Measurements from ENCODE around the gene PDZK1IP1.
"Not testable (repeated sequence)": the region's sequence is repeated elsewhere in the genome, so short reads cannot be mapped to it uniquely, and the experiment has no call there.

PDZK1IP1 gene

GRCh38 chr1:47181955-47182675, 7.7 kb downstream of the PDZK1IP1 start:
- no peak for DNase-seq (ENCODE audit: low read depth in 2 of 3, low spot score in 1 of 3)

GRCh38 chr1:47181095-47181954, 8.5 kb downstream of the PDZK1IP1 start:
- no peak for DNase-seq (ENCODE audit: low read depth in 2 of 3, low spot score in 1 of 3)

GRCh38 chr1:47180603-47181094, 9.2 kb downstream of the PDZK1IP1 start:
- DNase-seq (ENCODE audit: low read depth in 2 of 3, low spot score in 1 of 3), result no peak

- DNase-seq (ENCODE audit: low read depth in 2 of 3, low spot score in 1 of 3), result no peak
Observed at GRCh38 chr1:47179988-47180563, 9.8 kb downstream of the PDZK1IP1 start.

- DNase-seq (ENCODE audit: low read depth in 2 of 3, low spot score in 1 of 3), result peak; percentile 76 to 80 (median 77)
Observed at GRCh38 chr1:47179017-47179987, 10.5 kb downstream of the PDZK1IP1 start.

GRCh38 chr1:47178654-47179016, 11.2 kb downstream of the PDZK1IP1 start:
- DNase-seq (ENCODE audit: low read depth in 2 of 3, low spot score in 1 of 3), result no peak

GRCh38 chr1:47178020-47178419, 11.8 kb downstream of the PDZK1IP1 start:
- no peak for DNase-seq (ENCODE audit: low read depth in 2 of 3, low spot score in 1 of 3)

- peak; percentile 19 to 66 (median 23) for DNase-seq (ENCODE audit: low read depth in 2 of 3, low spot score in 1 of 3)
Observed at GRCh38 chr1:47175227-47175934, 14.5 kb downstream of the PDZK1IP1 start.

GRCh38 chr1:47174656-47175020, 15.2 kb downstream of the PDZK1IP1 start:
- DNase-seq (ENCODE audit: low read depth in 2 of 3, low spot score in 1 of 3), result no peak

- no peak for DNase-seq (ENCODE audit: low read depth in 2 of 3, low spot score in 1 of 3)
Observed at GRCh38 chr1:47172782-47173181, 17.1 kb downstream of the PDZK1IP1 start.

- DNase-seq (ENCODE audit: low read depth in 2 of 3, low spot score in 1 of 3), result no peak
Observed at GRCh38 chr1:47164552-47164951, 25.3 kb downstream of the PDZK1IP1 start.

- DNase-seq (ENCODE audit: low read depth in 2 of 3, low spot score in 1 of 3), result no peak
Observed at GRCh38 chr1:47161298-47162040, 28.4 kb downstream of the PDZK1IP1 start.

- DNase-seq (ENCODE audit: low read depth in 2 of 3, low spot score in 1 of 3), result no peak
Observed at GRCh38 chr1:47160716-47161115, 29.1 kb downstream of the PDZK1IP1 start.

- not testable (repeated sequence) for DNase-seq (ENCODE audit: low read depth in 2 of 3, low spot score in 1 of 3)
Observed at GRCh38 chr1:47157957-47158356, 31.9 kb downstream of the PDZK1IP1 start.

GRCh38 chr1:47156457-47156856, 33.4 kb downstream of the PDZK1IP1 start:
- DNase-seq (ENCODE audit: low read depth in 2 of 3, low spot score in 1 of 3), result not testable (repeated sequence)

- not testable (repeated sequence) for DNase-seq (ENCODE audit: low read depth in 2 of 3, low spot score in 1 of 3)
Observed at GRCh38 chr1:47149162-47149561, 40.7 kb downstream of the PDZK1IP1 start.

GRCh38 chr1:47147047-47147785, 42.6 kb downstream of the PDZK1IP1 start:
- no peak for DNase-seq (ENCODE audit: low read depth in 2 of 3, low spot score in 1 of 3)

- DNase-seq (ENCODE audit: low read depth in 2 of 3, low spot score in 1 of 3), result not testable (repeated sequence)
Observed at GRCh38 chr1:47146495-47146894, 43.3 kb downstream of the PDZK1IP1 start.

GRCh38 chr1:47143654-47144053, 46.2 kb downstream of the PDZK1IP1 start:
- not testable (repeated sequence) for DNase-seq (ENCODE audit: low read depth in 2 of 3, low spot score in 1 of 3)
